H4 (cell line): ENCODE data around the gene MADD. TPM values are rescaled to one million over a fixed set of nuclear protein-coding genes. Genes with fewer than 3 reads are reported as not detected.

ENCODE experiments used
- DNase-seq: peaks from one replicate; pipeline ENCODE4 v3.0.0-alpha.2; 2015; ENCODE audit warnings: low spot score
- total RNA-seq: library from RNA; depleted of rRNA; stranded (reverse); fragments of >200 nt; shearing (Covaris generic); gene quantifications from 2 replicates; pipeline ENCODE4 v1.2.3, GENCODE V29; 2014

The MADD gene
- total RNA-seq, 1 experiment from 2014 or later = 8.9 TPM

- no peak for DNase-seq
Measured at GRCh38 chr11:47251751-47252150, 18.2 kb upstream of the MADD start.

- no peak for DNase-seq
Measured at GRCh38 chr11:47253660-47254059, 16.3 kb upstream of the MADD start.

- DNase-seq = no peak
Measured at GRCh38 chr11:47254386-47254785, 15.5 kb upstream of the MADD start.

- DNase-seq = no peak
Measured at GRCh38 chr11:47256374-47256773, 13.6 kb upstream of the MADD start.

- no peak for DNase-seq
Measured at GRCh38 chr11:47257177-47257516, 12.8 kb upstream of the MADD start.

GRCh38 chr11:47257517-47258316 is 12.2 kb upstream of the MADD start, which contains the start of gene NR1H3:
Gene NR1H3 (plus strand): TSS chr11:47257996. CDS start chr11:47259217, 1,221 bp downstream.
- DNase-seq = peak; percentile 68

- no peak for DNase-seq
Measured at GRCh38 chr11:47258317-47258902, 11.5 kb upstream of the MADD start.

GRCh38 chr11:47259232-47259977 is 10.5 kb upstream of the MADD start:
- peak; percentile 27 for DNase-seq

- DNase-seq = no peak
Measured at GRCh38 chr11:47260366-47260765, 9.6 kb upstream of the MADD start.

GRCh38 chr11:47261291-47261800 is 8.6 kb upstream of the MADD start:
- no peak for DNase-seq

- DNase-seq = no peak
Measured at GRCh38 chr11:47264119-47264518, 5.8 kb upstream of the MADD start.

GRCh38 chr11:47264521-47264920 is 5.4 kb upstream of the MADD start:
- DNase-seq = no peak

- no peak for DNase-seq
Measured at GRCh38 chr11:47267876-47268275, 2.1 kb upstream of the MADD start.

- DNase-seq = no peak
Measured at GRCh38 chr11:47268448-47269001, 1.4 kb upstream of the MADD start.

GRCh38 chr11:47269002-47269828 is 718 bp upstream of the MADD start:
- peak; percentile 79 for DNase-seq

- DNase-seq = no peak
Measured at GRCh38 chr11:47270331-47271271, 668 bp downstream of the MADD start.

- no peak for DNase-seq
Measured at GRCh38 chr11:47271328-47271727, 1.4 kb downstream of the MADD start.

GRCh38 chr11:47271961-47272661 is 2.2 kb downstream of the MADD start:
- no peak for DNase-seq

- DNase-seq = no peak
Measured at GRCh38 chr11:47272706-47273105, 2.8 kb downstream of the MADD start.
